Adrenal gland (tissue), 12 donors: ENCODE measurements around the gene ZFHX3. TPM values are rescaled to one million over a fixed set of nuclear protein-coding genes. Genes with fewer than 3 reads are reported as not detected.

ENCODE experiments used
- DNase-seq, 7 donors: peaks; one replicate each; pipeline ENCODE4 v3.0.0-alpha.2; 2019 to 2020
- H3K27ac ChIP-seq, 5 donors: fragments of 200-600 bp; sonication (generic) in 4 of 5; 1 replicate in 3 of 5; 2 replicates in 2 of 5; pipeline versions ENCODE4 v1.5.1 to v1.8.0; 2016 to 2020; ENCODE audit warnings: mild to moderate bottlenecking in 1 of 5
- H3K27me3 ChIP-seq: fragments of 200-600 bp; 2 replicates; pipeline ENCODE4 v1.8.0; 2021
- H3K36me3 ChIP-seq, 2 donors: fragments of 200-600 bp; replicated peaks in 1 of 2; 1 replicate in 1 of 2; 2 replicates in 1 of 2; pipeline versions ENCODE4 v1.5.1 to v1.8.0; 2018 to 2022
- H3K4me1 ChIP-seq, 2 donors: fragments of 200-600 bp; replicated peaks in 1 of 2; 1 replicate in 1 of 2; 2 replicates in 1 of 2; pipeline versions ENCODE4 v1.5.1 to v1.8.0; 2018 to 2021
- H3K4me3 ChIP-seq, 4 donors: fragments of 200-600 bp; sonication (generic) in 3 of 4; one replicate each; pipeline ENCODE4 v1.5.1; 2016 to 2018
- H3K9me3 ChIP-seq, 3 donors: fragments of 200-600 bp; sonication (generic) in 1 of 3; replicated peaks in 1 of 3; 1 replicate in 2 of 3; 2 replicates in 1 of 3; pipeline versions ENCODE4 v1.5.1 to v1.8.0; 2016 to 2021
- CTCF ChIP-seq, 6 experiments: fragments of 450-650 bp in 4 of 6; fragments of 200-600 bp in 2 of 6; sonication (generic) in 1 of 6; IDR thresholded peaks; 1 replicate in 5 of 6; 2 replicates in 1 of 6; pipeline versions ENCODE4 v1.5.1 to v1.8.0; 2016 to 2021; ENCODE audit warnings: antibody characterized with exemption in 6 of 6, mild to moderate bottlenecking in 2 of 6, moderate library complexity in 1 of 6
- POLR2A ChIP-seq, 2 donors: fragments of 450-650 bp; IDR thresholded peaks; one replicate each; pipeline ENCODE4 v1.6.1; 2017; ENCODE audit warnings: antibody characterized with exemption in 2 of 2, mild to moderate bottlenecking in 2 of 2, moderate library complexity in 1 of 2
- WGBS, 4 donors: extraction: QIAGEN DNeasy Blood & Tissue Kit in 2 of 4; methylation state at CpG; one replicate each; pipeline versions ENCODE4 v1.1.5 to v1.1.7; 2013 to 2017; 5-methylcytosine and 5-hydroxymethylcytosine counted together
- intact Hi-C, 2 donors: fragments of 100-400 bp; cut with DNase I; formaldehyde crosslinking; loops; one replicate each; pipeline versions ENCODE4 v1.14.1 to v1.15.0; 2022 to 2023
- polyA plus RNA-seq, 3 donors: library from polyadenylated mRNA; stranded (reverse); fragments of 200-250 nt in 2 of 3; fragments of 350-450 nt in 1 of 3; fragmentation: Illumina TruSeq in 1 of 3; extraction: RNeasy Lipid Tissue Mini Kit (QIAGEN cat#74804) in 1 of 3; gene quantifications; one replicate each; pipeline ENCODE4 v1.2.3, GENCODE V29; 2013 to 2014
- total RNA-seq, 9 donors: library from RNA; depleted of rRNA in 4 of 9; stranded (reverse); fragments of >200 nt in 4 of 9; fragments of 120-200 nt in 1 of 9; fragmentation: NEBNext Ultra II Directional in 1 of 9; extraction: Animal tissue kit (Norgen Biotek cat#: 25700) in 1 of 9; gene quantifications; one replicate each; pipeline versions ENCODE4 v1.1.0 to v1.2.4, GENCODE V29; 2013 to 2023
- donor health status: healthy with polysubstance abuse.
- donor health status: Bipolar disorder and iron deficiency.
- donor health status: DM: yes; HTN: yes; CAD: no.
- donor health status: DM: no; HTN: no; CAD: no.
- donor health status: DM: no; HTN: no; CAD: no.
- donor health status: DM: yes; HTN: yes; CAD: no.

Gene ZFHX3
- total and polyA plus RNA-seq, 12 donors: 2.4 to 31.6 (median 19.3) TPM

DNA sequence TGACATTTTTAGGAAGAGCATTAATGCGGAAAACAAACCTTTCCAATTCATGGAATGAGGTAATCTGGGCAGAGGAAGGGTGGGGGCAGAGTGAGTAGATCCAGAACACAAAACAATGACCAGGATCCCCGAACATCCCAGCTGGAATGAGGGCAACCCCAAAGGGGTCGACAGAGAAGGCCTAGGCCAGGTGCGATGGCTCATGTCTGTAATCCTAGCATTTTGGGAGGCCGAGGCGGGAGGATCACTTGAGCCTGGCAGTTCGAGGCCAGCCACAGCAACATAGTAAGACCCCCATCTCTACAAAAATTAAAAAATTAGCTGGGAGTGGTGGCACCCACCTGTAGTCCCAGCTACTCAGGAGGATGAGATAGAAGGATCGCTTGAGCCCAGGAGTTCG, 64.7 kb downstream of the ZFHX3 start:
- no peak for DNase-seq
- TF ChIP-seq POLR2A (IDR thresholded peaks at IDR 0.05) (no peak), CTCF (IDR thresholded peaks at IDR 0.05) (no peak)
- intact Hi-C loops: no loop called here
- Histone ChIP-seq H3K4me1 (peaks cover 11 to 62% of the 10 kb centered on the region in 2 donors), H3K9me3 (no peaks in the 10 kb centered on the region), H3K4me3 (no peak overlapping the region), H3K27me3 (no peaks in the 10 kb centered on the region), H3K27ac (no peak overlapping the region), H3K36me3 (no peaks in the 10 kb centered on the region)
- 93 to 97% (median 95%) methylated on average over 9 of the region's 9 CpGs for WGBS, 4 donors

- H3K27me3 ChIP-seq: no peaks in the 10 kb centered on the region
- H3K4me1 ChIP-seq: peaks cover 11 to 51% of the 10 kb centered on the region in 2 donors
- H3K36me3 ChIP-seq: no peaks in the 10 kb centered on the region
- no peak for DNase-seq
- intact Hi-C loops: no loop called here
- H3K9me3 ChIP-seq: no peaks in the 10 kb centered on the region
- 92 to 95% (median 93%) methylated on average over 8 to 9 of the region's 9 CpGs for WGBS, 4 donors
- H3K27ac ChIP-seq: no peak overlapping the region
- no peak overlapping the region for H3K4me3 ChIP-seq
- TF ChIP-seq CTCF (IDR thresholded peaks at IDR 0.05) (no peak), POLR2A (IDR thresholded peaks at IDR 0.05) (no peak)
These were observed 68.0 kb downstream of the ZFHX3 start for GRCh38 chr16:72979974-72980373.

- no peak for DNase-seq
- H3K27me3 ChIP-seq: no peaks in the 10 kb centered on the region
- no peak overlapping the region for H3K4me3 ChIP-seq
- no peak overlapping the region for H3K27ac ChIP-seq
- peaks cover 5 to 52% of the 10 kb centered on the region in 2 donors for H3K4me1 ChIP-seq
- no peaks in the 10 kb centered on the region for H3K9me3 ChIP-seq
- TF ChIP-seq CTCF (IDR thresholded peaks at IDR 0.05) (no peak), POLR2A (IDR thresholded peaks at IDR 0.05) (no peak)
- intact Hi-C loops: no loop called here
- 65 to 85% (median 78%) methylated on average over 5 to 7 of the region's 7 CpGs for WGBS, 4 donors
- H3K36me3 ChIP-seq: no peaks in the 10 kb centered on the region
These were observed 69.7 kb downstream of the ZFHX3 start for GRCh38 chr16:72978212-72978611.

DNA sequence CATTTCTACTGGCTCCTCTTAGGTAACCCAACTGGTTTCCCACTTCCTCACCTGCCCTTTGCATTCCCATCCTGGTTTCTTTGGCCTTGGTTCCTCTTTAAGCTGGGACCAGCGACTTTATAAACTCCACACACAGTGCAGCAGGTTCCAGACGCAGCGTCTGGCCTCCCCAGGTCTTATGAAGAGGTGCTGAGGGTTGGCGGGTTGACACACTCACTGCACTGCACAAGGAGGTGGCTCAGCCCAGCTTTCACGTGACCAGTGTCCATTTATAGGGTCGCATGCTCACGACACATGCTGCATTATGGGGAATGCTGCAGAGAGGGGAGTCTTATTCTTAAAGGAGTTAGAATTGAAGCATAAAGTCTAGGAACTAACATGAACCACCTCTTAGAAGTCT, 70.8 kb downstream of the ZFHX3 start:
- no peaks in the 10 kb centered on the region for H3K9me3 ChIP-seq
- DNase-seq: no peak
- H3K4me1 ChIP-seq: peaks cover 5 to 52% of the 10 kb centered on the region in 2 donors
- WGBS, 4 donors: 84 to 92% (median 87%) methylated on average over 7 of the region's 7 CpGs
- no peak for TF ChIP-seq POLR2A (IDR thresholded peaks at IDR 0.05)
- TF ChIP-seq CTCF (IDR thresholded peaks at IDR 0.05): no peak
- H3K36me3 ChIP-seq: no peaks in the 10 kb centered on the region
- intact Hi-C loops: no loop called here
- no peaks in the 10 kb centered on the region for H3K27me3 ChIP-seq
- H3K4me3 ChIP-seq: no peak overlapping the region
- no peak overlapping the region for H3K27ac ChIP-seq
